ENCODE data around the gene RFX3.

RFX3 gene

DNA sequence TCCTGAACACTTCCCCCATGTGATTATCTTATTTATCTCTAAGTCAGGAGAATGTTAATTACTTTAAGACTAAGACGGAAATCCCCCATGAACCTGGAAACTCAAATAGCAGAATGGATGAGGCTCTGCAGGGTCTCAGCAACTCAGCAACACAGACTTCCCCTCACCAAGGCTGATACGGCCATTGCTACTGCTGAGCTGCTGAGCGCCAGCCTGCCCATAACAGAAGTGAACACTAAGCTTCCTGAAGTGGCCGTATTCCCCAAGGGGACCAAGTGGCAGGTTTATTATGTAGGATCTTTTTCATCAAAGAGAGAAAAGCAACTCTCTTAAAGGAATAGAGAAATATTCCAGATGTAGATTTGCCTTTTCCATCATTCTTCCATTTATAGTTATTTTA, 311.1 kb downstream of the RFX3 start:
- H3K4me3 ChIP-seq (ENCODE audit: low read depth, low read length) = no peak overlapping the region
- no peaks in the 10 kb centered on the region for H3K36me3 ChIP-seq
- DNase-seq = no peak
- no peaks in the 10 kb centered on the region for H3K9me3 ChIP-seq
- TF ChIP-seq, protein P1, sequence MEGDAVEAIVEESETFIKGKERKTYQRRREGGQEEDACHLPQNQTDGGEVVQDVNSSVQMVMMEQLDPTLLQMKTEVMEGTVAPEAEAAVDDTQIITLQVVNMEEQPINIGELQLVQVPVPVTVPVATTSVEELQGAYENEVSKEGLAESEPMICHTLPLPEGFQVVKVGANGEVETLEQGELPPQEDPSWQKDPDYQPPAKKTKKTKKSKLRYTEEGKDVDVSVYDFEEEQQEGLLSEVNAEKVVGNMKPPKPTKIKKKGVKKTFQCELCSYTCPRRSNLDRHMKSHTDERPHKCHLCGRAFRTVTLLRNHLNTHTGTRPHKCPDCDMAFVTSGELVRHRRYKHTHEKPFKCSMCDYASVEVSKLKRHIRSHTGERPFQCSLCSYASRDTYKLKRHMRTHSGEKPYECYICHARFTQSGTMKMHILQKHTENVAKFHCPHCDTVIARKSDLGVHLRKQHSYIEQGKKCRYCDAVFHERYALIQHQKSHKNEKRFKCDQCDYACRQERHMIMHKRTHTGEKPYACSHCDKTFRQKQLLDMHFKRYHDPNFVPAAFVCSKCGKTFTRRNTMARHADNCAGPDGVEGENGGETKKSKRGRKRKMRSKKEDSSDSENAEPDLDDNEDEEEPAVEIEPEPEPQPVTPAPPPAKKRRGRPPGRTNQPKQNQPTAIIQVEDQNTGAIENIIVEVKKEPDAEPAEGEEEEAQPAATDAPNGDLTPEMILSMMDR (IDR thresholded peaks at IDR 0.05; ENCODE audit: low read depth, low read length) = no peak
- no peaks in the 10 kb centered on the region for H3K4me1 ChIP-seq
- H3K27me3 ChIP-seq = peaks cover 4% of the 10 kb centered on the region; the same call in 1 of the 2 replicates

DNA sequence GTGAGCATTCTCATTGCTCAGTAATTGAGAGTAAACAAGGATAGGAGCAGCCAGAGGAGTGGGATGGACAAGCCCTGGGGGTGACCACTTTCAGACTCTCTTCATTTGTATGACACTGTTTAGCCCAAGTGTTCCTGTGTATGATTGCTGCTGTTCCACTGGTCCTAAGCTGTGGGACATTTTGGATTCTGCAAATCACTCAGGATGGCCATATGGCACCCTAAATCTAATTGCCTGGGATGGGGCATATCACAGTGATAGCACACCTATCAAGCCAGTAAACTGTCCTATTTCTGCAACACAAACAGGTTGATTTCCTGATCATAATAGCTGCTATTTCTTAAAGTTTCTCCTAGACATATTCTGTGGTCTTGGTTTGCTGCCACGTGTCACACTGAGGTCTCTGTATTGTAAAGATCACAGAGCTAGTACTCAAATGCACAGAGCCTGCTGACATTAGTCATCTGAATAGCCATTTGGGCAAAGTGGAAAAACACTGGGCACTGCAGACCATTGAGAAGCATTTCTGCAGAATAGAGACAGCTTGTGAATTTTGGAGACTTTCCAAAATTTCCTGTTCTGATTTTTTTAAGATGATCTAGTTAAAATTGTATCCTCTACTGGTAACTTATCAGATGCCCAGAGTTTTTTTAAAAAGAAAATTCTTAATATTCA, 320.2 kb downstream of the RFX3 start:
- no peak for DNase-seq
- H3K4me1 ChIP-seq = no peaks in the 10 kb centered on the region

DNA sequence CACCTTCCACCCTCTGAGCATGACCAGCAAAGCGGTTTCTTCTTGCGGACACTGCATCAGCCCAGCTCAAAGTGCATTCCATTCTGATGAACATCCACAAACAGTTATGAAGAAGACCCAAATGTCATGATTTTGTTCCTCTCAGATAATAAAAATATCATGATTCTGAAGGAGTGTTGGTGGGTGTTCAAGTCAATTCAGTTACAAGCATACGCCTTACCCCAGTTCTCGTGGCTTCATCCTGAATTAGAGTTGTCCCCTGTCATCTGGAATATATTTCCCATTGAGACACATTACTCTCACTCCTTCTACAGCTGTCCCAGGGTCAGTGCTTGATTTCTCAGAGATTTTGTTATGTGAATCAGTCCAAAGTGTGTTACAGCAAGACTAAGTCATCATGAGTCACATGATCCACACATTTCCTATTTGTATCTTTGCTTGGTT, 325.4 kb downstream of the RFX3 start:
- no peak overlapping the region for H3K4me3 ChIP-seq (ENCODE audit: low read depth, low read length)
- no peaks in the 10 kb centered on the region; the same call in 1 of the 2 replicates for H3K9me3 ChIP-seq
- H3K4me1 ChIP-seq = no peaks in the 10 kb centered on the region
- TF ChIP-seq, protein P1 (IDR thresholded peaks at IDR 0.05; ENCODE audit: low read depth, low read length) = no peak
- H3K27me3 ChIP-seq = no peaks in the 10 kb centered on the region; the same call in 1 of the 2 replicates
- no peak for DNase-seq
- no peaks in the 10 kb centered on the region for H3K36me3 ChIP-seq

More for the DNA sequence above, 320.2 kb downstream of the RFX3 start:
- Histone ChIP-seq H3K27me3 (peaks cover 7% of the 10 kb centered on the region), H3K4me3 (ENCODE audit: low read depth, low read length) (no peak overlapping the region), H3K9me3 (no peaks in the 10 kb centered on the region; the same call in 1 of the 2 replicates), H3K36me3 (no peaks in the 10 kb centered on the region)
- TF ChIP-seq, protein P1 (IDR thresholded peaks at IDR 0.05; ENCODE audit: low read depth, low read length) = no peak

DNA sequence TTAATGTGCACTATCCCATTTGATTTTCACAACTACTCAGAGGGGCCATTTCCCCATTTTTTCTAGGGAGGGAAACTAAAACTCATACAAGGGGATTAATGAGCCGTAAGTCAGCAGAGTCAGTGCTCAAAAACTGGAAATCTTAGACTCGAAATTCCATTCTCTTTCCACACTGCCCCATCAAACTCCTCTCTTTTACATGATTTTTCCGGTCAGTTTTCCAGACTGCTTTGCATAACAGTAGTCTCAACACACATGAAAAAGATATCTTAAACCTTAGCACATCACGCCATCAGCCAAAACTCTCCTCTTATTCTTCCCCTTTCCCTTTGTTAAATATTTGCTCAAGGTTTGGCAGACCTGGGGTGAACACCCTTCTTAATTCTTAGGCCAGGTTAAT, 332.0 kb downstream of the RFX3 start:
- no peak for DNase-seq
- Histone ChIP-seq H3K9me3 (no peaks in the 10 kb centered on the region; the same call in 1 of the 2 replicates), H3K4me3 (ENCODE audit: low read depth, low read length) (no peak overlapping the region), H3K4me1 (no peaks in the 10 kb centered on the region), H3K27me3 (peaks cover 12% of the 10 kb centered on the region; the same call in 1 of the 2 replicates), H3K36me3 (no peaks in the 10 kb centered on the region)
- TF ChIP-seq, protein P1 (IDR thresholded peaks at IDR 0.05; ENCODE audit: low read depth, low read length) = no peak

DNA sequence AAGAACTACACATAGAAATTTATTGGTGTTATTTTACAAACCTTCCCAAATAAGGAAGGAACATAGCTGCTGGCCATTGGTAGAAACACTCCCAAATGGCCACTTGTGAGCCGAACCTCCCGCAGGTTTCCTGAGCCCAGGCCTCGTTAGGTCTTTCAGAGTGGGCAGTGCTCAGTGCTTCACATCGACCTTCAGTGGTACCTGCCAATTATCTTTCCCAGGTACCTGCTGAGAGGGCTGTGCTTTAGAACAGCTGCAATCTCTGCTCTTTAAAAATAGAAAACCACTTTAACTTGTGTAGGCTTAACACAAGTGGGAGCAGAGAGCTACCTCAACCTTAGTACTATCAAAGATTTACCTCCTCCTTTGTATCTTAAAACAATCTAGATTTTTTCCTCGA, 334.1 kb downstream of the RFX3 start:
- no peaks in the 10 kb centered on the region for H3K4me1 ChIP-seq
- H3K36me3 ChIP-seq = no peaks in the 10 kb centered on the region
- H3K27me3 ChIP-seq = peaks cover 19% of the 10 kb centered on the region
- DNase-seq = no peak
- H3K4me3 ChIP-seq (ENCODE audit: low read depth, low read length) = no peak overlapping the region
- TF ChIP-seq, protein P1 (IDR thresholded peaks at IDR 0.05; ENCODE audit: low read depth, low read length) = no peak
- no peaks in the 10 kb centered on the region; the same call in 1 of the 2 replicates for H3K9me3 ChIP-seq

Measured in BE2C (cell line).